GM06990 (cell line): ENCODE results near the gene COL5A1.

ENCODE experiments used
- DNase-seq: peaks from one replicate; pipeline ENCODE4 v3.0.0-alpha.2; 2011; ENCODE audit not compliant: insufficient read length; ENCODE audit errors: extremely low read depth
- H3K27me3 ChIP-seq: replicated peaks from 2 replicates; pipeline ENCODE4 v1.6.0; 2011; ENCODE audit warnings: low read length; ENCODE audit not compliant: control insufficient read depth, insufficient read depth
- H3K36me3 ChIP-seq: 2 replicates; pipeline ENCODE4 v1.5.1; 2011; ENCODE audit warnings: low read length; ENCODE audit not compliant: control insufficient read depth, insufficient read depth
- H3K4me3 ChIP-seq: replicated peaks from 2 replicates; pipeline ENCODE4 v1.5.1; 2011; ENCODE audit warnings: low read depth, mild to moderate bottlenecking, control low read depth, low read length
- CTCF ChIP-seq: IDR thresholded peaks from 2 replicates; pipeline ENCODE4 v1.5.1; 2011; ENCODE audit warnings: low read length, control low read depth, mild to moderate bottlenecking, inconsistent platforms; ENCODE audit not compliant: insufficient read depth, poor library complexity, severe bottlenecking

COL5A1 gene

GRCh38 chr9:134755221-134755907, 113.8 kb downstream of the COL5A1 start:
- Histone ChIP-seq H3K4me3 (no peak overlapping the region), H3K36me3 (no peaks in the 10 kb centered on the region), H3K27me3 (peaks cover 3% of the 10 kb centered on the region)
- no peak for TF ChIP-seq CTCF
- DNase-seq, result no peak

GRCh38 chr9:134756098-134756497, 114.5 kb downstream of the COL5A1 start:
- no peaks in the 10 kb centered on the region for H3K36me3 ChIP-seq
- no peak overlapping the region for H3K4me3 ChIP-seq
- DNase-seq, result no peak
- H3K27me3 ChIP-seq, result peaks cover 3% of the 10 kb centered on the region
- TF ChIP-seq CTCF, result no peak

GRCh38 chr9:134757216-134757975, 115.8 kb downstream of the COL5A1 start:
- peaks cover 3% of the 10 kb centered on the region for H3K27me3 ChIP-seq
- H3K36me3 ChIP-seq, result no peaks in the 10 kb centered on the region
- DNase-seq, result no peak
- TF ChIP-seq CTCF, result no peak
- H3K4me3 ChIP-seq, result no peak overlapping the region

GRCh38 chr9:134758949-134759607, 117.5 kb downstream of the COL5A1 start:
- Histone ChIP-seq H3K36me3 (no peaks in the 10 kb centered on the region), H3K4me3 (no peak overlapping the region), H3K27me3 (no peaks in the 10 kb centered on the region; the same call in 1 of the 2 replicates)
- TF ChIP-seq CTCF, result no peak
- DNase-seq, result no peak

GRCh38 chr9:134759913-134760312, 118.3 kb downstream of the COL5A1 start:
- no peak for TF ChIP-seq CTCF
- Histone ChIP-seq H3K4me3 (no peak overlapping the region), H3K36me3 (no peaks in the 10 kb centered on the region), H3K27me3 (no peaks in the 10 kb centered on the region; the same call in 1 of the 2 replicates)
- no peak for DNase-seq
